ENCODE data around the gene SOX13. TPM values are rescaled to one million over a fixed set of nuclear protein-coding genes. Genes with fewer than 3 reads are reported as not detected.

Gene SOX13
- total and polyA plus RNA-seq, 2 of the 4 experiments (the other 2 are of a cell fraction) = 0.54 to 3.5 TPM

- POLR2A ChIA-PET (ENCODE audit: unreplicated experiment) = no interaction called here
- H4K20me1 ChIP-seq (ENCODE audit: insufficient read depth, low read length) = no peaks in the 10 kb centered on the region
- peaks cover 14% of the 10 kb centered on the region for H3K9me1 ChIP-seq (ENCODE audit: insufficient read depth, low read length)
- no peak overlapping the region for H3K27ac ChIP-seq (ENCODE audit: insufficient read depth, low read length)
- no peak overlapping the region for H2AK9ac ChIP-seq (replicated peaks; ENCODE audit: low read depth, low read length, poor library complexity)
- no peak overlapping the region; the same call in 2 of the 3 replicates for H2BK15ac ChIP-seq (ENCODE audit: low read depth, low read length)
- no peak overlapping the region for H3K9ac ChIP-seq (ENCODE audit: low read depth, low read length)
- H3K79me1 ChIP-seq (ENCODE audit: low read depth in 1 of 2, low read length in 2 of 2) = 0 out of 4 replicates have a peak, but pooled peaks cover 0 to 3% of the 10 kb centered on the region in 2 experiments
- no peak overlapping the region for H2AFZ ChIP-seq (replicated peaks; ENCODE audit: low read length, poor library complexity)
- dilution Hi-C loops (cut with HindIII; ENCODE audit: low sequenced_read_pairs, unreplicated experiment) (no loop called here), in situ Hi-C loops (cut with MboI; ENCODE audit: low sequenced_read_pairs) (no loop called here), intact Hi-C loops (cut with micrococcal nuclease) (no loop called here)
- H4K91ac ChIP-seq (ENCODE audit: insufficient read depth, low read depth, low read length) = no peak overlapping the region; the same call in 1 of the 2 replicates
- H3K56ac ChIP-seq (ENCODE audit: extremely low read depth, insufficient read depth, low read length) = no peak overlapping the region
- CTCF ChIA-PET = no interaction called here
- no peak overlapping the region for H3K4me2 ChIP-seq (ENCODE audit: low read depth, low read length)
- no peak overlapping the region for H3K18ac ChIP-seq (ENCODE audit: low read depth, low read length)
- peak overlapping the region; percentile 62; the same call in 1 of the 2 replicates for H2BK120ac ChIP-seq (ENCODE audit: low read depth, low read length)
- ATAC-seq (ENCODE audit: low read depth) = no peak
- no peak for DNase-seq
- H3K14ac ChIP-seq (replicated peaks; ENCODE audit: low read depth, low read length) = peak overlapping the region; percentile 58; the same call in 1 of the 2 replicates
- no peaks in the 10 kb centered on the region for H3K27me3 ChIP-seq (ENCODE audit: control insufficient read depth, insufficient read depth, low read length)
- H3K36me3 ChIP-seq (ENCODE audit: control insufficient read depth, insufficient read depth, low read length) = no peaks in the 10 kb centered on the region
- no peak overlapping the region; a peak in 1 of 4 replicates for H4K8ac ChIP-seq (ENCODE audit: low read depth in 2 of 2, low read length in 2 of 2)
- peak overlapping the region; percentile 80; the same call in 1 of the 2 replicates for H2AK5ac ChIP-seq (ENCODE audit: low read depth, low read length)
- no TSS peak for BruUV-seq (replicated peaks)
- H4K5ac ChIP-seq (ENCODE audit: low read depth, low read length) = no peak overlapping the region
- TF ChIP-seq RFX5 (IDR thresholded peaks at IDR 0.05; ENCODE audit: low read depth, low read length) (no peak), POLR2A (IDR thresholded peaks at IDR 0.05; ENCODE audit: low read depth, low read length) (no peak), CHD1 (IDR thresholded peaks at IDR 0.05; ENCODE audit: low read depth, low read length) (no peak), MAFK (IDR thresholded peaks at IDR 0.05; ENCODE audit: low read depth, low read length) (no peak), RAD21 (IDR thresholded peaks at IDR 0.05; ENCODE audit: low read length) (no peak), CEBPB (IDR thresholded peaks at IDR 0.05; ENCODE audit: low read depth, low read length) (no peak), RCOR1 (IDR thresholded peaks at IDR 0.05; ENCODE audit: insufficient replicate concordance, low read length) (no peak), BHLHE40 (IDR thresholded peaks at IDR 0.05; ENCODE audit: low read depth, low read length) (no peak), MXI1 (IDR thresholded peaks at IDR 0.05; ENCODE audit: borderline replicate concordance, low read depth, low read length) (no peak), NFE2L2 (IDR thresholded peaks at IDR 0.05; ENCODE audit: low read depth, low read length) (no peak), MAZ (IDR thresholded peaks at IDR 0.05; ENCODE audit: borderline replicate concordance, low read depth, low read length) (no peak), FOS (IDR thresholded peaks at IDR 0.05; ENCODE audit: low read depth, low read length) (no peak), SMC3 (IDR thresholded peaks at IDR 0.05; ENCODE audit: low read depth, low read length) (no peak)
- TF ChIP-seq, protein P1, sequence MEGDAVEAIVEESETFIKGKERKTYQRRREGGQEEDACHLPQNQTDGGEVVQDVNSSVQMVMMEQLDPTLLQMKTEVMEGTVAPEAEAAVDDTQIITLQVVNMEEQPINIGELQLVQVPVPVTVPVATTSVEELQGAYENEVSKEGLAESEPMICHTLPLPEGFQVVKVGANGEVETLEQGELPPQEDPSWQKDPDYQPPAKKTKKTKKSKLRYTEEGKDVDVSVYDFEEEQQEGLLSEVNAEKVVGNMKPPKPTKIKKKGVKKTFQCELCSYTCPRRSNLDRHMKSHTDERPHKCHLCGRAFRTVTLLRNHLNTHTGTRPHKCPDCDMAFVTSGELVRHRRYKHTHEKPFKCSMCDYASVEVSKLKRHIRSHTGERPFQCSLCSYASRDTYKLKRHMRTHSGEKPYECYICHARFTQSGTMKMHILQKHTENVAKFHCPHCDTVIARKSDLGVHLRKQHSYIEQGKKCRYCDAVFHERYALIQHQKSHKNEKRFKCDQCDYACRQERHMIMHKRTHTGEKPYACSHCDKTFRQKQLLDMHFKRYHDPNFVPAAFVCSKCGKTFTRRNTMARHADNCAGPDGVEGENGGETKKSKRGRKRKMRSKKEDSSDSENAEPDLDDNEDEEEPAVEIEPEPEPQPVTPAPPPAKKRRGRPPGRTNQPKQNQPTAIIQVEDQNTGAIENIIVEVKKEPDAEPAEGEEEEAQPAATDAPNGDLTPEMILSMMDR (conservative IDR thresholded peaks at IDR 0.05; ENCODE audit: low read depth, low read length) = no peak
- TF ChIP-seq, protein P2, sequence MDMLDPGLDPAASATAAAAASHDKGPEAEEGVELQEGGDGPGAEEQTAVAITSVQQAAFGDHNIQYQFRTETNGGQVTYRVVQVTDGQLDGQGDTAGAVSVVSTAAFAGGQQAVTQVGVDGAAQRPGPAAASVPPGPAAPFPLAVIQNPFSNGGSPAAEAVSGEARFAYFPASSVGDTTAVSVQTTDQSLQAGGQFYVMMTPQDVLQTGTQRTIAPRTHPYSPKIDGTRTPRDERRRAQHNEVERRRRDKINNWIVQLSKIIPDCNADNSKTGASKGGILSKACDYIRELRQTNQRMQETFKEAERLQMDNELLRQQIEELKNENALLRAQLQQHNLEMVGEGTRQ (IDR thresholded peaks at IDR 0.05; ENCODE audit: low read depth, low read length) = no peak
- TF ChIP-seq, protein P3, sequence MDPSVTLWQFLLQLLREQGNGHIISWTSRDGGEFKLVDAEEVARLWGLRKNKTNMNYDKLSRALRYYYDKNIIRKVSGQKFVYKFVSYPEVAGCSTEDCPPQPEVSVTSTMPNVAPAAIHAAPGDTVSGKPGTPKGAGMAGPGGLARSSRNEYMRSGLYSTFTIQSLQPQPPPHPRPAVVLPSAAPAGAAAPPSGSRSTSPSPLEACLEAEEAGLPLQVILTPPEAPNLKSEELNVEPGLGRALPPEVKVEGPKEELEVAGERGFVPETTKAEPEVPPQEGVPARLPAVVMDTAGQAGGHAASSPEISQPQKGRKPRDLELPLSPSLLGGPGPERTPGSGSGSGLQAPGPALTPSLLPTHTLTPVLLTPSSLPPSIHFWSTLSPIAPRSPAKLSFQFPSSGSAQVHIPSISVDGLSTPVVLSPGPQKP (IDR thresholded peaks at IDR 0.05; ENCODE audit: borderline replicate concordance, low read depth, low read length) = no peak
- WGBS, 2 experiments (ENCODE audit: extremely low coverage in 2 of 2, insufficient read length in 1 of 2) = 86% methylated on average over 1 of the region's 5 CpGs; no CpG with 5 or more reads in 1 of the 2 experiments
- H3K4ac ChIP-seq (ENCODE audit: low read depth, low read length) = peak overlapping the region; percentile 26; the same call in 1 of the 2 replicates
- H3K23ac ChIP-seq (ENCODE audit: low read depth, low read length) = 0 out of 2 replicates have a peak overlapping the region, but pooled peaks have one; percentile 11
- no peak overlapping the region for H3K4me3 ChIP-seq (ENCODE audit: insufficient read depth, low read depth, low read length)
- peak overlapping the region; percentile 29; the same call in 1 of the 2 replicates for H2BK20ac ChIP-seq (ENCODE audit: low read depth, low read length)
- no peak overlapping the region for H2BK5ac ChIP-seq (ENCODE audit: low read depth, low read length, poor library complexity, severe bottlenecking)
- H3K4me1 ChIP-seq (ENCODE audit: control insufficient read depth, insufficient read depth, low read length) = peaks cover 4% of the 10 kb centered on the region; the same call in 1 of the 2 replicates
- H3K9me3 ChIP-seq (ENCODE audit: control insufficient read depth, insufficient read depth, low read length) = no peaks in the 10 kb centered on the region
These were observed 103.1 kb downstream of the SOX13 start for GRCh38 chr1:204176049-204176448.
